Measurements from ENCODE around the gene NELFB.

The NELFB gene

DNA sequence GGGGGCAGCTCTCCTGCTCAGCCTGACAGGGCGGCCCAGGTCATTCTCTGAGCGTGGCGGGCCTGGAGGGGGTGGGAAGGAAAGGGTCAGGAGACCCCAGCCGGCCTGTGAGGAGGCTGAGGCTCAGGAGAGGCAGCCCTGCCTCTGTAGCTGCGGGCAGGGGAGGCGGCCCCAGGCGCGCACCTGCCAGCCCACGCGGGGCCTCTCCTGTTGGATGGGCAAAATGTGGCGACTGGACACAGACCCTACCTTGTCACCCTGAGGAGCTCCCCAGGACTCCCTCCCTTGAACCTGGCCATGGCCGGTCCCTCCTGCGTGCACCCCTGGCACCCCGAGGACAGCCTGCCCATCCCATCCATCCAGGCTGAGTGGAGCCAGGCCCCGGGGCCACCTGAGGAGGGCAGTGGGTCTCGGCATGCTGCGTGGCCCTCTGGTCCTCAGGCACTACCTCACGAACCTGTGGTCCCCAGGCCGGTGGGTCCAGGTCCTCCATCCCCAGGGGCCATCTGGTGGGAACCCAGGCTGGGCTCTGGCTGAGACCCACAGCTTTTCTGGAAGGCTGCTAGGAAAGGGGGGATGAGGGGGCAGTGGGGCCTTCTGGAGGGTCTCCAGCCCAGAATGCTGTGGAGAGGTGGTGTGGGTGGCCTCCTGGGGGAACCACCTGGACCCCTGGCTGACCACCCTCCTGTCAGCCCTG is 62.0 kb downstream of the NELFB start:
- no peak for DNase-seq

DNA sequence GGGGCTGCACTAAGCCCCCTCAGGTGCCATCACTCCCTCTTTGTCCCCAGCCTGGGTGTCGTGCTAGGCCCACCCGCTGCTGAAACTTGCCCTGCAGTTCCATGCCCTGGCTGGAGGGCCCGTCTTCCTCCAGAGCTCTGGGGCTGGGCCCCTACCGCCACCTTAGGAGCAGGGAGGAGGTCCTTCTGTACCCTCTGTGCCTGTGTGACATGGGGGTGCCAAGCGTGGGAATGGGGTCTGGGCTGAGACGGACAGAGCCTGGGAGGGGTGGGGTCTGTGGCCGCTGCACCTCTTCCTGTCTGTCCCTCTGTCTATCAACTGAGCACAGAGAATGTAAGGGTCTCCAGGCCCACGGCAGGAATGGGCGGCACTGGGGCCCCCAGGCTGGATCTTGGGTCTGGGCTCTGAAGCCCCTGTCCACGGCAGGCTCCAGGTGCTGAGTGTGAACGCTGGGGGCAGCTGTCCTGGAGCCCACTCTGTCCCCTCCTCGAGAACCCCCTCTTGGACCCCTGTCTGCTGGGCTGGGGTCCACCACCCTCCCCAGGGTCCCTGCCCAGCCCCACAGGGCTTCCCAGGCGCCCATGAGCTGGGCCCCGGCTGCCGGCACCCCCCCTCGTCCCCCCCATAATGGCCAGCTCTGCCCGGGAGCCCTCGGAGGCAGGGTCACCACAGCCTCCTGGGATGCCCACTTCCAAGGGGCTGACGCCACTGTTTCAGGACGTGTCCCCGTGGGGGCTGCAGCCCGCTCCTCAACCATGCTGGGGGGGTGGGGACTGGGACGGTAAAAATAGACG is 62.8 kb downstream of the NELFB start:
- no peak for DNase-seq

DNA sequence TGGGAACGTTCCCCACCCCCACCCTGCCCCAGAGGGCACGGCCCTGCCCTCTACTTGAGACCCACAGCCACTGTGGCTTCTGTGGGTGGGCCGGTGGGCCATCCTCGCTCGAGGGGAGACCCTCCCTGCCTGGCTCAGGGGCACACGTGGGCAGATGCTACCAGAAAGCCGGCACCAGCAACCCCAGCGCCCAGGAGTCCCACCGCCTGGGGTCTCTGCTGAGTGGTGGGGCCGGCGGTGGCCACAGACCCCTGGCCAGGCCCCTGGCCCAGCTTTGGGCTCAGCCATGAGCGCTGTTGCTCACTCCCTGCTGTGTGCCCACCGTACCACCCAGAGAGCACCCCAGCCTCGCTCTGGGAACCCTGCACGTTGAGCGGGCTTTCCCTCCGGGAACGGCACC is 63.5 kb downstream of the NELFB start:
- no peak for DNase-seq

DNA sequence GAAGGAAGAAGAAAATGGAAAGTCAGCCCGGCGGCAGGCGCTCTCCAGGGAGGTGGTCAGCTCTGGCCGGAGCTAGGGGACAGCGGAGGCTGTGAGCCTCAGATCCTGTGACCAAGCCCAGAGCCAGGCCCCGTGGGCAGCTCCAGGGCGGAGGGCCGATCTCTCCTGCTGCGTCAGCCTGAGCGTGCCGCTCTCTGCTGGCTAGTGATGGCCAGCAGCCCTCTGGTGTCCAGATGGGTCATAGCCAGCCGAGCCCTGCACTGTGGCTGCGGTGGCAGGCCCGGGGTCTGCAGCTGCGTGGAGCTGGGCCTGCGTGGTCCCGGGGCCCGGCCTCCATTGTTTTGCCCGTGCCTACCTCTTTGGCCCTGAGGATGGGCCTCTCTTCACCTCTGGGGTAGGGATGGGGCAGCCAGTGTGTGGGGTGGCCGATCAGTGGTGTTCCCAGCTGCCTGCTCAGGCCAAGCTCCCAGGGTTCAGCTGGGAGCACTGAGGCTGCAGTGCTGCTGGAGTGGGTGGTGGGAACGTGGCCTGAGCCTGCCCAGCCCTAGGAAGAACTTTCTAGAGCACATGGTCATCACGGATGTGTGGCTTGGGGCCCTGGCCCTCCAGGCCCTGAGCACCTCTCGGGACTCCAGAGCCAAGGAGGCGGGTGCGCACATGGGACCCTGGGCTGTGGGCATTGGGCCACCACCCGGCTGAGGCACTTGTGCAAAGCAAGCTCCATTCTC is 64.0 kb downstream of the NELFB start:
- DNase-seq, result no peak

DNA sequence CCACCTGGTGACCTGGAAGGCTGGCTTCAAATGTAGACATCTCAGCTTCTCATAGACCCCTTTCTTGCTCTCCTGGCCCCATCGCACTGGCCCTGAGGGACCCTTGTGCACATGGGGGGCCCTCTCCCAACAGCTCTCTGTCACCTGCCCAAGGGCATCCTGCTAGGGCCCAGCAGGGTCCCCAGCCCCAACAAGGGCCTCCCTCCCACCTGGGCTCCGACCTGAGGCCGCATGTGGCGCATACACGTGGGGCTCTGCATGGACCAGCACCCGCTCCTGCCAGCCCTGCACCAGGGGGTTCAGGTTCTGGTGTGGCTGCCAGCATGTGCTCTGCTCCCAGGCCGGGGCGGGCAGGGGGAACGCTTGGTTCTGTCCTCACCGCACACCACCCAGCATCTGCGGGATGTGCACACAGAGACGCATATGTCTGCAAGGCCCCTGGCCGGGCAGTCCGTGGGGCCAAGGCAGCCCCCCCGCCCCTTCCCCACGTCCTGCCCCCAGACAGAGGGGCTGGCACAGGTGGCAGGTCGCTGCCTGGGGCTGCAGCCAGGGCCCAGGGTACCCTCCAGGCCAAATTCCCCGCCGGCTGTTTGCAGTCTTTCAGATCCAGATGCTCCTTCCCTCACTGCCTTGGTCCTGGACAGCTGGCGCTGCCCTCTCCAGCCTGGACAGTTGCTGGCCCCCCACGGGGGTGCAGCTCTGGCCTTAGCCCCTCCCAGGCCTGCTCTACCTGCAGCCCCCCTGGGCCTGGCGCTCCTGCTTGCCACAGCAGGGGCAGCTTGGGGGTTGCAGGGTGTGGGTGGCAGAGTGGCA is 64.8 kb downstream of the NELFB start:
- no peak for DNase-seq

DNA sequence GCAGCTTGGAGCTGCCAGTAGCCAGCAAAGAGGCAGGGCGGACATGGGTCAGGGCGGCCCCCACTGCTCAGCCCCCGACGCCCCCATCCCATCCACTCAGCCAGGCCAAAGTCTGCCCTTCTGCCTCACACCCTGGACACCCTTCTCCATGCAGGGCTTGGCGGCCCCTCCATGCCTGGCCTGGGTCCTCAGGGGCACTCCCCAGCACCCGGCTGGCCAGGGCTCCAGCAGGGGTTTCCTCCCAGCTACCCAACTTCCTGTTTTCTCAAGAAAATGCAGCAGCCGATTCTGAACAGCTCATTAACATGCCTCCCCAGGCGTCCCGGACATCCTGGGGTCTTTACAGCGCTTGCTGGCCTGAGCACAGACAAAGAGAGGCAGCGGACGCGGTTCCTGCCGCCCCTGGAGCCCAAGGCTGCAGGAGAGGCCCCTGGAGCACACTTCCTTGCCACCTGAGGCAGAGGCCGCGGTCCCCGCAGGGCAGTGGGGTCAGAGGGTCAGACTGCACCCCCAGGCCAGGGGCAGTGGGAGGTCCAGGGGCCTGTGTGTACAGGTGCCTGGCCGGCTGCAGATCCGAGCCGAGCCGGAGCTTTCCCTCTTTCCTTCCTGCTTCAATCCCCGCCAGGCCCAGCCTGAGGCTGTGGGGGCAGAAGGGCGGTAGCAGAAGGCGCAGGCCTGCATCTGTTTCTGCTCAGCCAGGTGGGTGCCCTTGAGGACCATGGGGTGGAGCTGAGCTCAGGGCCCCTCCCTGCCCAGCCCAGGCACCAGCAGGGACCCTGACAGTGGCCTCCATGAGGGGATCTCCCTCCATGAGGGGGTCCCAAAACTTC is 65.6 kb downstream of the NELFB start:
- DNase-seq, result no peak

DNA sequence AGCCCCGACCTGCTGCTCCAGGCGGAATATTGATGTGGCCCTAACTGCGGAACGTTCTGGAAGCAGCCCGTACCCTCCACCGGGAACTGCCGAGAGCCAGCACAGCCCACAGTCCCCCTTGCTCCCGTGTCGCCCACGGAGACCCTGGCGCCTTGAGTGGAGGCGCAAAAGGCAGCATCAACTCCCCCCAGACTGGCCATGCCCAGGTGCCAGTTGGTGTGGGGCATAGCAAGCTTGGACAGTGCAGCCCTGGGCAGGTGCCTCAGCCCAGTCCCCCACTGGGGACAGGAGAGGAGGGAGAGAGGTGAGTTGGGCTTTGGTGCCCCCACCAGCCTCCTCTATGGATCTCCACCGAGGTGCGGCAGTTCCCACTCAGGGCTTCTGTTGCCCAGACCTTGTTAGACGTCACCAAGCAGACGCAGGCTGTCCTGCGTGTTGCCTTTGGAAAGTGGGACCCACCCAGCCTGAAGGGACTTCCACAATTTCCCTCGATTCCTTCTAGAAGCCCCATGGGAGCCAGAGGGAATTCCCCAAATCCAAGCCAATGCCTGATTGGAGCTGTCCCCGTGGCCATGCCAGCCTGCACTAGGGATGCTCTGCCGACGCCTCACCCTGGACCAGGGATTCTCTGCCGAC is 66.7 kb downstream of the NELFB start:
- no peak for DNase-seq

Data from NCI-H526 treated with DMSO at 0.1 percent for 48 hours (cell line).